ENCODE results near the gene ANXA2R. TPM values are rescaled to one million over a fixed set of nuclear protein-coding genes. Genes with fewer than 3 reads are reported as not detected.
"Not testable (repeated sequence)": the region's sequence is repeated elsewhere in the genome, so short reads cannot be mapped to it uniquely, and the experiment has no call there.

The ANXA2R gene
- total RNA-seq, 1 experiment from 2014 or later = 0.72 TPM

- H3K36me3 Mint-ChIP-seq = peaks cover 7% of the 10 kb centered on the region
- H3K9me3 Mint-ChIP-seq = peaks cover 13% of the 10 kb centered on the region
- no peaks in the 10 kb centered on the region for H3K27me3 Mint-ChIP-seq (ENCODE audit: low read depth)
- ATAC-seq (no peak), DNase-seq (ENCODE audit: low spot score) (no peak)
- H3K4me3 Mint-ChIP-seq = no peak overlapping the region
- POLR2A ChIA-PET = no interaction called here
- TF ChIP-seq ZNF423 (CRISPR knock-in tag; IDR thresholded peaks at IDR 0.05) = no peak
- no peak for TF ChIP-seq NFATC4 (CRISPR knock-in tag; IDR thresholded peaks at IDR 0.05)
- TF ChIP-seq HMGXB4 (CRISPR knock-in tag; IDR thresholded peaks at IDR 0.05) = no peak
- no peak for TF ChIP-seq ZNF219 (CRISPR knock-in tag; IDR thresholded peaks at IDR 0.05; ENCODE audit: borderline replicate concordance)
- no peak for TF ChIP-seq CREB1 (CRISPR knock-in tag; IDR thresholded peaks at IDR 0.05)
- no peak for TF ChIP-seq HMGA2 (CRISPR knock-in tag; IDR thresholded peaks at IDR 0.05)
- no peak for TF ChIP-seq JAZF1 (CRISPR knock-in tag; IDR thresholded peaks at IDR 0.05)
- TF ChIP-seq SOX15 (CRISPR knock-in tag; IDR thresholded peaks at IDR 0.05) = no peak
- no peak for TF ChIP-seq STAT6 (CRISPR knock-in tag; conservative IDR thresholded peaks at IDR 0.05; ENCODE audit: low read depth)
- no peak for TF ChIP-seq ZNF425 (CRISPR knock-in tag; conservative IDR thresholded peaks at IDR 0.05)
- TF ChIP-seq ZNF121 (CRISPR knock-in tag; IDR thresholded peaks at IDR 0.05) = no peak
- no peak for TF ChIP-seq NR3C1 (CRISPR knock-in tag; conservative IDR thresholded peaks at IDR 0.05; ENCODE audit: low read depth)
- CTCF ChIA-PET = interaction anchor here (1.2 kb wide), 1 partner anchor 311 kb away, joined by 3 read pairs; no protein-coding TSS in a partner anchor
- no peak overlapping the region for H3K27ac Mint-ChIP-seq
- peaks cover 9% of the 10 kb centered on the region; the same call in 1 of the 2 replicates for H3K4me1 Mint-ChIP-seq
These were observed 38.8 kb upstream of the ANXA2R start for GRCh38 chr5:43078956-43079355.

GRCh38 chr5:43077446-43078191 is 37.5 kb upstream of the ANXA2R start:
- peaks cover 14% of the 10 kb centered on the region; the same call in 1 of the 2 replicates for H3K4me1 Mint-ChIP-seq
- DNase-seq (ENCODE audit: low spot score); POLR2A ChIA-PET; H3K27ac Mint-ChIP-seq; ATAC-seq; H3K4me3 Mint-ChIP-seq; H3K36me3 Mint-ChIP-seq; H3K27me3 Mint-ChIP-seq (ENCODE audit: low read depth): not testable (repeated sequence)
- CTCF ChIA-PET = interaction anchor here (0.8 kb wide), 1 partner anchor 13 kb away, joined by 3 read pairs; no protein-coding TSS in a partner anchor
- H3K9me3 Mint-ChIP-seq = peaks cover 11% of the 10 kb centered on the region

- peaks cover 13% of the 10 kb centered on the region for H3K36me3 Mint-ChIP-seq
- ChIA-PET POLR2A (no interaction called here), CTCF (no interaction called here)
- no peak overlapping the region for H3K4me3 Mint-ChIP-seq
- no peak overlapping the region for H3K27ac Mint-ChIP-seq
- DNase-seq (ENCODE audit: low spot score) (no peak), ATAC-seq (no peak)
- H3K27me3 Mint-ChIP-seq (ENCODE audit: low read depth) = no peaks in the 10 kb centered on the region
- peaks cover 6% of the 10 kb centered on the region for H3K9me3 Mint-ChIP-seq
- H3K4me1 Mint-ChIP-seq = peaks cover 14% of the 10 kb centered on the region; the same call in 1 of the 2 replicates
- TF ChIP-seq ELF4 (CRISPR knock-in tag; IDR thresholded peaks at IDR 0.05; ENCODE audit: low read depth) = no peak
- TF ChIP-seq STAT6 (CRISPR knock-in tag; conservative IDR thresholded peaks at IDR 0.05; ENCODE audit: low read depth) = no peak
- no peak for TF ChIP-seq PRDM15 (CRISPR knock-in tag; IDR thresholded peaks at IDR 0.05)
- no peak for TF ChIP-seq ATF1 (CRISPR knock-in tag; IDR thresholded peaks at IDR 0.05)
- no peak for TF ChIP-seq ZNF396 (CRISPR knock-in tag; IDR thresholded peaks at IDR 0.05; ENCODE audit: borderline replicate concordance)
These were observed 35.5 kb upstream of the ANXA2R start for GRCh38 chr5:43075319-43076293.
